ENCODE results near the gene PHACTR2. TPM values are rescaled to one million over a fixed set of nuclear protein-coding genes. Genes with fewer than 3 reads are reported as not detected.

The PHACTR2 gene
- total RNA-seq, 1 experiment from 2014 or later = 27.6 TPM

DNA sequence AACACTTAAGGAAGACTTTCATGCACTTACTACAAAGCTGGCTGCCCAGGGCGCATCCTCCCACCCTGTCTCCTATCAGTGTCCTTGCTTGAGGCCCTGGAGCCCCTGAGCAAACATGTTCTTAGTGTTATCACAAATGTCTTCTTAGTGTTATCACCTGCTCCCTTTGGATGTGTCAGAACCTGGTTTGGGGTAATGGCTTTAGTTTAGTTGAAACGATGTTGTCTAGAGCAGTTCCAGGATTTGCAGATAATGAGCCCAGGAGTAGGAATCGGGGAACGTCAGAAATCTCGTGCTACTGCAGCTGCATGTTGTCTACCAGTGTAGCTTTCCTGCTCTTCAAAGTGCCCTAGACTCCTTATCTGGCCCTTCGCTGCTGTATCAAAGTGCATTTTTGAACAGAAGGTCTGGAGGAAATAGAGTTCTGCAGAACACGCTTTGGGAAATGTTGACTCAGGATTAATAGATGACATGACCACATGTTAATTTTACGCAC lies 69.6 kb downstream of the PHACTR2 start:
- intact Hi-C loops (cut with micrococcal nuclease) = no loop called here
- Histone ChIP-seq H2AFZ (ENCODE audit: low read depth, low read length, poor library complexity, severe bottlenecking) (no peak overlapping the region), H4K20me1 (ENCODE audit: insufficient read depth) (peaks cover 4% of the 10 kb centered on the region; the same call in 1 of the 2 replicates), H3K4me1 (ENCODE audit: control insufficient read depth in 1 of 2, insufficient read depth in 2 of 2, low read length in 2 of 2) (peaks cover 22 to 30% of the 10 kb centered on the region in 2 experiments), H3K9ac (ENCODE audit: low read length) (no peak overlapping the region), H3K36me3 (ENCODE audit: control insufficient read depth in 1 of 2, insufficient read depth in 2 of 2, low read length in 2 of 2) (no peaks in the 10 kb centered on the region), H3K9me3 (ENCODE audit: control insufficient read depth in 1 of 2, insufficient read depth in 1 of 2, low read depth in 1 of 2, low read length in 2 of 2) (no peaks in the 10 kb centered on the region), H3K4me2 (ENCODE audit: low read length) (no peak overlapping the region), H3K4me3 (replicated peaks in 1 of 2; ENCODE audit: low read depth in 1 of 2, low read length in 2 of 2) (no peak overlapping the region), H3K9me2 (ENCODE audit: insufficient read depth) (no peaks in the 10 kb centered on the region), H3K79me2 (ENCODE audit: insufficient read depth, low read length) (no peaks in the 10 kb centered on the region), H3K27me3 (ENCODE audit: insufficient read depth, low read length) (no peaks in the 10 kb centered on the region), H3K27ac (ENCODE audit: low read depth, low read length) (no peak overlapping the region)
- RAD21 ChIA-PET (ENCODE audit: low non-redundant PET in 1 of 2, low total read pairs in 2 of 2, uncharacterized antibody in 2 of 2, unreplicated experiment in 2 of 2) = no interaction called here
- BruUV-seq (replicated peaks) = no TSS peak
- no peak for DNase-seq (ENCODE audit: low read depth, low spot score)
- no peak for ATAC-seq
- POLR2A ChIA-PET = no interaction called here
- CTCF ChIA-PET = no interaction called here
- TF ChIP-seq EZH2 (IDR thresholded peaks at IDR 0.05) = no peak
- TF ChIP-seq CBX3 (IDR thresholded peaks at IDR 0.05; ENCODE audit: low read depth) = no peak
- TF ChIP-seq, protein P1, sequence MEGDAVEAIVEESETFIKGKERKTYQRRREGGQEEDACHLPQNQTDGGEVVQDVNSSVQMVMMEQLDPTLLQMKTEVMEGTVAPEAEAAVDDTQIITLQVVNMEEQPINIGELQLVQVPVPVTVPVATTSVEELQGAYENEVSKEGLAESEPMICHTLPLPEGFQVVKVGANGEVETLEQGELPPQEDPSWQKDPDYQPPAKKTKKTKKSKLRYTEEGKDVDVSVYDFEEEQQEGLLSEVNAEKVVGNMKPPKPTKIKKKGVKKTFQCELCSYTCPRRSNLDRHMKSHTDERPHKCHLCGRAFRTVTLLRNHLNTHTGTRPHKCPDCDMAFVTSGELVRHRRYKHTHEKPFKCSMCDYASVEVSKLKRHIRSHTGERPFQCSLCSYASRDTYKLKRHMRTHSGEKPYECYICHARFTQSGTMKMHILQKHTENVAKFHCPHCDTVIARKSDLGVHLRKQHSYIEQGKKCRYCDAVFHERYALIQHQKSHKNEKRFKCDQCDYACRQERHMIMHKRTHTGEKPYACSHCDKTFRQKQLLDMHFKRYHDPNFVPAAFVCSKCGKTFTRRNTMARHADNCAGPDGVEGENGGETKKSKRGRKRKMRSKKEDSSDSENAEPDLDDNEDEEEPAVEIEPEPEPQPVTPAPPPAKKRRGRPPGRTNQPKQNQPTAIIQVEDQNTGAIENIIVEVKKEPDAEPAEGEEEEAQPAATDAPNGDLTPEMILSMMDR (IDR thresholded peaks at IDR 0.05 in 2 of 3, conservative IDR thresholded peaks at IDR 0.05 in 1 of 3; ENCODE audit: borderline replicate concordance in 1 of 3, insufficient read depth in 1 of 3, low read depth in 2 of 3, low read length in 2 of 3) = no peak

DNA sequence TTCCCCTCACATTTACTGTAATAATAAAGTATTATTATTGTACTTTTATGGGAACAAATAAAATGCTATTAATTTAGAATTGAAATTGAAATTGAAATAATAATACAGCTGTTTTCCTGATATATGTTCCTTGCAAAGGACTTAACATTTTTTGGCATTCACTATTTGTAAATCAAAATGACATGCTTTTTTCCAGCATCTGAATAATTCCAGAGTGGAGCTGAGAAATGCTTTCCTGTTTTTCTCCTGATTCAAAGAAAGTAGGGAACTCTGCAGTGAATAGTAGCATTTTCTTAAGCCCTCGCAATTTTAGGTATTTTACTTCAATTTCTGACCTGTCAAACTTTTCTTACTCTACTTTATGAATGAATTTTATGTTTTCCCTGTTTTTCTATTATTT lies 72.1 kb downstream of the PHACTR2 start:
- Histone ChIP-seq H2AFZ (ENCODE audit: low read depth, low read length, poor library complexity, severe bottlenecking) (no peak overlapping the region), H3K27ac (ENCODE audit: low read depth, low read length) (no peak overlapping the region), H3K4me3 (replicated peaks in 1 of 2; ENCODE audit: low read depth in 1 of 2, low read length in 2 of 2) (no peak overlapping the region), H3K9me3 (ENCODE audit: control insufficient read depth in 1 of 2, insufficient read depth in 1 of 2, low read depth in 1 of 2, low read length in 2 of 2) (no peaks in the 10 kb centered on the region), H3K36me3 (ENCODE audit: control insufficient read depth in 1 of 2, insufficient read depth in 2 of 2, low read length in 2 of 2) (no peaks in the 10 kb centered on the region), H4K20me1 (ENCODE audit: insufficient read depth) (no peaks in the 10 kb centered on the region), H3K4me2 (ENCODE audit: low read length) (no peak overlapping the region), H3K4me1 (ENCODE audit: control insufficient read depth in 1 of 2, insufficient read depth in 2 of 2, low read length in 2 of 2) (peaks cover 12 to 19% of the 10 kb centered on the region in 2 experiments), H3K27me3 (ENCODE audit: insufficient read depth, low read length) (no peaks in the 10 kb centered on the region), H3K9ac (ENCODE audit: low read length) (no peak overlapping the region), H3K9me2 (ENCODE audit: insufficient read depth) (no peaks in the 10 kb centered on the region), H3K79me2 (ENCODE audit: insufficient read depth, low read length) (no peaks in the 10 kb centered on the region)
- ATAC-seq (no peak), DNase-seq (ENCODE audit: low read depth, low spot score) (no peak)
- intact Hi-C loops (cut with micrococcal nuclease) = no loop called here
- ChIA-PET RAD21 (ENCODE audit: low non-redundant PET in 1 of 2, low total read pairs in 2 of 2, uncharacterized antibody in 2 of 2, unreplicated experiment in 2 of 2) (no interaction called here), POLR2A (no interaction called here), CTCF (no interaction called here)
- no TSS peak for BruUV-seq (replicated peaks)
- no peak for TF ChIP-seq POLR2A (IDR thresholded peaks at IDR 0.05; ENCODE audit: borderline replicate concordance, extremely low read depth, insufficient read depth, insufficient read length)
- TF ChIP-seq ZFX (IDR thresholded peaks at IDR 0.05) = no peak
- no peak for TF ChIP-seq TCF7L2 (IDR thresholded peaks at IDR 0.05; ENCODE audit: borderline replicate concordance, extremely low read depth, insufficient read depth, insufficient read length)
- TF ChIP-seq, protein P1 (IDR thresholded peaks at IDR 0.05 in 2 of 3, conservative IDR thresholded peaks at IDR 0.05 in 1 of 3; ENCODE audit: borderline replicate concordance in 1 of 3, insufficient read depth in 1 of 3, low read depth in 2 of 3, low read length in 2 of 3) = no peak
- TF ChIP-seq CEBPB (IDR thresholded peaks at IDR 0.05; ENCODE audit: low read depth) = no peak
- TF ChIP-seq SIN3A (IDR thresholded peaks at IDR 0.05; ENCODE audit: low read depth) = no peak
- TF ChIP-seq ZNF274 (IDR thresholded peaks at IDR 0.05; ENCODE audit: low read depth, low read length) = no peak
- TF ChIP-seq, protein P2, sequence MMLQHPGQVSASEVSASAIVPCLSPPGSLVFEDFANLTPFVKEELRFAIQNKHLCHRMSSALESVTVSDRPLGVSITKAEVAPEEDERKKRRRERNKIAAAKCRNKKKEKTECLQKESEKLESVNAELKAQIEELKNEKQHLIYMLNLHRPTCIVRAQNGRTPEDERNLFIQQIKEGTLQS (IDR thresholded peaks at IDR 0.05) = no peak
- no peak for TF ChIP-seq JUND (IDR thresholded peaks at IDR 0.05)
- TF ChIP-seq, protein P3, sequence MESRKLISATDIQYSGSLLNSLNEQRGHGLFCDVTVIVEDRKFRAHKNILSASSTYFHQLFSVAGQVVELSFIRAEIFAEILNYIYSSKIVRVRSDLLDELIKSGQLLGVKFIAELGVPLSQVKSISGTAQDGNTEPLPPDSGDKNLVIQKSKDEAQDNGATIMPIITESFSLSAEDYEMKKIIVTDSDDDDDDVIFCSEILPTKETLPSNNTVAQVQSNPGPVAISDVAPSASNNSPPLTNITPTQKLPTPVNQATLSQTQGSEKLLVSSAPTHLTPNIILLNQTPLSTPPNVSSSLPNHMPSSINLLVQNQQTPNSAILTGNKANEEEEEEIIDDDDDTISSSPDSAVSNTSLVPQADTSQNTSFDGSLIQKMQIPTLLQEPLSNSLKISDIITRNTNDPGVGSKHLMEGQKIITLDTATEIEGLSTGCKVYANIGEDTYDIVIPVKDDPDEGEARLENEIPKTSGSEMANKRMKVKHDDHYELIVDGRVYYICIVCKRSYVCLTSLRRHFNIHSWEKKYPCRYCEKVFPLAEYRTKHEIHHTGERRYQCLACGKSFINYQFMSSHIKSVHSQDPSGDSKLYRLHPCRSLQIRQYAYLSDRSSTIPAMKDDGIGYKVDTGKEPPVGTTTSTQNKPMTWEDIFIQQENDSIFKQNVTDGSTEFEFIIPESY (IDR thresholded peaks at IDR 0.05; ENCODE audit: extremely low read depth, insufficient replicate concordance, low read length) = no peak
- TF ChIP-seq RAD21 (IDR thresholded peaks at IDR 0.05; ENCODE audit: low read depth) = no peak
- no peak for TF ChIP-seq EZH2phosphoT487 (IDR thresholded peaks at IDR 0.05; ENCODE audit: borderline replicate concordance)
